SU-DHL-6 (cell line): ENCODE measurements around the gene GRM2.

ENCODE experiments used
- CTCF ChIP-seq: fragments of 200-600 bp; sonication (generic); IDR thresholded peaks from one replicate; pipeline ENCODE4 v1.5.1; 2017; ENCODE audit warnings: antibody characterized with exemption, mild to moderate bottlenecking, low read length, moderate library complexity; ENCODE audit not compliant: insufficient read depth, poor library complexity, severe bottlenecking
- EZH2phosphoT487 ChIP-seq: fragments of 200-600 bp; sonication (generic), shearing (Covaris generic); conservative IDR thresholded peaks from 2 replicates; pipeline ENCODE4 v1.6.1; 2018; ENCODE audit warnings: mild to moderate bottlenecking, antibody characterized with exemption, low read length, moderate library complexity, mixed read lengths

GRCh38 chr3:51698209-51698608, 8.7 kb upstream of the GRM2 start:
- no peak for TF ChIP-seq CTCF
- TF ChIP-seq EZH2phosphoT487: no peak
